Activated gamma-delta T cell treated with Interleukin-2 at 50 U/mL for 16 hours (primary cell): ENCODE data around the gene LCN10.
A peak's percentile ranks its signal among the peaks of the same experiment; 100 is the strongest.

Source experiments
- DNase-seq: peaks from one replicate; pipeline ENCODE4 v3.0.0-alpha.2; 2020

Gene LCN10

GRCh38 chr9:136734837-136735496, 7.8 kb downstream of the LCN10 start:
- DNase-seq: no peak

- DNase-seq: no peak
Observed at GRCh38 chr9:136733611-136734010, 9.1 kb downstream of the LCN10 start.

GRCh38 chr9:136732444-136733178, 10.1 kb downstream of the LCN10 start:
- no peak for DNase-seq

- DNase-seq: no peak
Observed at GRCh38 chr9:136729926-136730325, 12.8 kb downstream of the LCN10 start.

- DNase-seq: no peak
Observed at GRCh38 chr9:136729144-136729543, 13.6 kb downstream of the LCN10 start.

- no peak for DNase-seq
Observed at GRCh38 chr9:136728548-136729123, 14.1 kb downstream of the LCN10 start.

GRCh38 chr9:136728080-136728547, 14.6 kb downstream of the LCN10 start:
- peak; percentile 94 for DNase-seq

GRCh38 chr9:136726631-136727191, 16.0 kb downstream of the LCN10 start:
- peak; percentile 29 for DNase-seq

- DNase-seq: no peak
Observed at GRCh38 chr9:136726118-136726517, 16.6 kb downstream of the LCN10 start.

- no peak for DNase-seq
Observed at GRCh38 chr9:136725612-136726011, 17.1 kb downstream of the LCN10 start.

GRCh38 chr9:136724772-136725171, 18.0 kb downstream of the LCN10 start:
- no peak for DNase-seq

- no peak for DNase-seq
Observed at GRCh38 chr9:136723989-136724388, 18.8 kb downstream of the LCN10 start.

- DNase-seq: no peak
Observed at GRCh38 chr9:136723362-136723976, 19.3 kb downstream of the LCN10 start.

GRCh38 chr9:136722969-136723356, 19.8 kb downstream of the LCN10 start:
- no peak for DNase-seq

- no peak for DNase-seq
Observed at GRCh38 chr9:136722093-136722968, 20.4 kb downstream of the LCN10 start.

- no peak for DNase-seq
Observed at GRCh38 chr9:136721339-136722092, 21.2 kb downstream of the LCN10 start.

GRCh38 chr9:136720898-136721338, 21.8 kb downstream of the LCN10 start:
- DNase-seq: no peak

- no peak for DNase-seq
Observed at GRCh38 chr9:136720251-136720897, 22.4 kb downstream of the LCN10 start.

- no peak for DNase-seq
Observed at GRCh38 chr9:136719195-136719880, 23.4 kb downstream of the LCN10 start.
